Suprapubic skin (tissue), 4 donors: ENCODE data around the gene FAM89B.

Experiments used
- POLR2A ChIP-seq, 2 donors: fragments of 450-650 bp; IDR thresholded peaks; one replicate each; pipeline ENCODE4 v1.6.1; 2017; ENCODE audit warnings: antibody characterized with exemption in 2 of 2, mild to moderate bottlenecking in 2 of 2, moderate library complexity in 2 of 2
- POLR2AphosphoS5 ChIP-seq, 3 donors: sonication (generic); formaldehyde crosslinking; IDR thresholded peaks; one replicate each; pipeline ENCODE4 v1.6.1; 2017; ENCODE audit warnings: antibody characterized with exemption in 3 of 3

GRCh38 chr11:65546217-65546958, 25.9 kb upstream of the FAM89B start:
- TF ChIP-seq POLR2A (IDR thresholded peaks at IDR 0.05): no peak
- no peak for TF ChIP-seq POLR2AphosphoS5 (IDR thresholded peaks at IDR 0.05)
